GM13976 (cell line): ENCODE data around the gene PIGN.

Experiments used
- DNase-seq: peaks from one replicate; pipeline ENCODE4 v3.0.0; 2012; ENCODE audit warnings: low spot score
- in situ Hi-C: fragments of 300-500 bp; cut with MboI; formaldehyde crosslinking; loops from one replicate; pipeline ENCODE4 v1.12.0; 2022; ENCODE audit warnings: low sequenced_read_pairs, mixed read lengths, inconsistent platforms; ENCODE audit not compliant: unreplicated experiment
- TF ChIP-seq, protein P1 (sequence below): IDR thresholded peaks from 2 replicates; pipeline ENCODE4 v1.5.1; 2012; ENCODE audit warnings: borderline replicate concordance, mild to moderate bottlenecking; ENCODE audit not compliant: insufficient read depth; ENCODE audit errors: extremely low read depth, missing control alignments, control extremely low read depth

Gene PIGN

DNA sequence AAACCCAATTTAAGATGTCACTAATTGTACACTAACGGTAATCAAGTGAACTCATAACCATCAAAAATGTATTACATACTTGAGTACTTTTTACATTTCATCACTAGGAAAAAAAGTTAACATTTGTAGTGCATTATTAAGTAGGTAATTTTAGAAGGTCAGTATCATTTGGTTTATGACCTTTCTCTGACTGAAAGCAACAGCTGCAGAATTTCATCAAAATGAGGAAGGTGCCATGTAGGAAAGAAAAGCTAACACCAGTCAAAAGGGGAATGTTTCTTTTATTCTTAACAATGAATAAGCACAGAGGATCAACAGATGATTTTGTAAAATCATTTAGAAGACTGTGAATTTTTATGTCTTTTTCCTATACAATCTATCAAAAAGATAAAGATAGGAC, 79.0 kb downstream of the PIGN start:
- TF ChIP-seq, protein P1, sequence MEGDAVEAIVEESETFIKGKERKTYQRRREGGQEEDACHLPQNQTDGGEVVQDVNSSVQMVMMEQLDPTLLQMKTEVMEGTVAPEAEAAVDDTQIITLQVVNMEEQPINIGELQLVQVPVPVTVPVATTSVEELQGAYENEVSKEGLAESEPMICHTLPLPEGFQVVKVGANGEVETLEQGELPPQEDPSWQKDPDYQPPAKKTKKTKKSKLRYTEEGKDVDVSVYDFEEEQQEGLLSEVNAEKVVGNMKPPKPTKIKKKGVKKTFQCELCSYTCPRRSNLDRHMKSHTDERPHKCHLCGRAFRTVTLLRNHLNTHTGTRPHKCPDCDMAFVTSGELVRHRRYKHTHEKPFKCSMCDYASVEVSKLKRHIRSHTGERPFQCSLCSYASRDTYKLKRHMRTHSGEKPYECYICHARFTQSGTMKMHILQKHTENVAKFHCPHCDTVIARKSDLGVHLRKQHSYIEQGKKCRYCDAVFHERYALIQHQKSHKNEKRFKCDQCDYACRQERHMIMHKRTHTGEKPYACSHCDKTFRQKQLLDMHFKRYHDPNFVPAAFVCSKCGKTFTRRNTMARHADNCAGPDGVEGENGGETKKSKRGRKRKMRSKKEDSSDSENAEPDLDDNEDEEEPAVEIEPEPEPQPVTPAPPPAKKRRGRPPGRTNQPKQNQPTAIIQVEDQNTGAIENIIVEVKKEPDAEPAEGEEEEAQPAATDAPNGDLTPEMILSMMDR, result no peak
- DNase-seq, result no peak
- in situ Hi-C loops, result no loop called here

DNA sequence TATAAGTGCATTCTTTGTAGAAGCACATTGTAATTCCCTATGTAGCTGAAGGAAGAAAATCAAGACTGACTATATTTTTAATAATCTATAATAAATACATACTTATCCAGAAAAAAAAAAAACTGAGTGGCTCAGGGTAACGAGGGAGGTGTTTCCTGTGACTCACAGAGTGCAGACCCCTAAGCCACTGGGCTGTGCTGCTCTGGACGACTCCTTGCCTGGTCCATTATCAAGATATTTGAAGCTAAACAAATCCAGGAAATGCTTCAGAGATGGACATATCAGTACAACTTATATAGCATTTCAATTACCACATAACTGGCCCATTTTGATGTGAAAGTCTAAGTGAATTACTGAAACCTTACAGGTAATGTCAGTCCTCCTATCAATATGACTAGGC, 80.6 kb downstream of the PIGN start:
- no peak for DNase-seq
- in situ Hi-C loops, result no loop called here

DNA sequence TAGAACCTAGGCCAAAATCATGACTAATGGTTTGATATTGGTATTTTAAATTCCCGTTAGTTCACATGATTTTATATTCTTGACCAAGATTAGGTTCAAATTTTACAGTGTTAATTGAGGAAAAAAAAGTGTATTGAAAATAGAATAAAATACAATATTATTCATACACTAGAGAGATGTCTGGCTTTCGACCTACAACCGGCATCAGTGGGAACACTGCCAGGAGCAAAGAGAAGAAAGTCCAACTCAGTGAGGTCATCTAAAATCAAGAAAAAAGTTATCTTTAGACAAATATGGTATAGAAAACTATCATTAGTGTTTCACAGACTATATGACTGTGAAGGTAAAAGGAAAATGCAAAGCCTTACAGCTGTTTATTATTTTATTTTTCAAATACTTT, 81.5 kb downstream of the PIGN start:
- in situ Hi-C loops, result no loop called here
- TF ChIP-seq, protein P1, result no peak
- DNase-seq, result no peak

More for the DNA sequence above, 80.6 kb downstream of the PIGN start:
- TF ChIP-seq, protein P1, result no peak

DNA sequence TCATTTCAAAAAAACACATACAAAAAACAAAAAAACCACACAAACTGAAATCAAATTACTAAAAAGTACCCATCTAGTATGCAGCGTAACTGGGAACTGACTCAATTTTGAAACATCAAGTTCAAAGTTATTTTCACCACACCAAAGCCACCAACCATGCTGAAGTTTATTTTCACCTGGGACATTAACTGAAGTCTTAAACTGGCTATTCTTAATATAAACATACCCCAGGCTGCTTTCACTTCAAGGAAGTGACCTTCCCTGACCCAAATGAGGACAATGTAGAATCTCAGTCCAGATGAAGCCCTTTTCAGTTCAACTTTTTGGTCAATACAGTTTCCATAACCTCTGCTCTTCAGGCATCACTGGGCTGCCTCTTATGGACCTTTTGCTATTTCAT, 84.6 kb downstream of the PIGN start:
- DNase-seq, result no peak
- in situ Hi-C loops, result no loop called here
- TF ChIP-seq, protein P1, result no peak

DNA sequence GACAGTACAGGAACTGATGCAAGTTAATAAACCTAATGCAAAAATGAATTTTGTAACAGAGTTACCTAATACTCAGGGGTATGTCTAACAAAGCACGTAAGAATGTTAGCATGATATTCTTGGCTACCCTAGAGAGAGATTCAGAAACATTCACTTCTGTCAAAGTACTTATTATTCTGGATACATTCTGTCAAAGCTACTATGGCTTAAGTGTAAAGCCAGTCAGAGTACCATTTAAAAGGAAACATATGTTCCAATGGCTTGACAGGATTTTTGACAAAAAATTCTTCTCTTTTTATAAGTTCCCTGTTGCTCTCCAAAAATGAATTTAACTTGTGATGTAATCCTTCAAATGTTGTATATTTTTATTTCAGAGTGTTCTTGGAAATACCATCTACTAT, 85.5 kb downstream of the PIGN start:
- TF ChIP-seq, protein P1, result no peak
- no peak for DNase-seq
- in situ Hi-C loops, result no loop called here

DNA sequence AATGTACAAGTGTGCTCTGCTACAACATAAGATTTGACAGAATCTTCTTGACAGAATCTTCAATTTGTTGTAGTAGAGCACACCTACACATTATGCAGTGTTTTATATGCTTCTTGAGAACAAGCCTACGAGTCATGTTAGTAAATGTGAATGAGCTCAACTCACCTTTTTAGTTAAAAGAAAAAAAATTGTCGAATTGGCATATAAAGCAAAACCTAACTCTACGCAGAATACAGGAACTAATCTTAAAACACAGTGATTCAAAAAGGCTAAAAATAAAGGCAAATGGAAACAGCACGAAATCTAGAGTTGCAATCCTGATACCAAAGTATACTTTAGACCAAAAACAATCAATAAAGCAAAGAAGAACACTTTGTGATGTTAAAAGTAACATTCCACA, 87.9 kb downstream of the PIGN start:
- in situ Hi-C loops, result no loop called here
- no peak for DNase-seq
- TF ChIP-seq, protein P1, result no peak

DNA sequence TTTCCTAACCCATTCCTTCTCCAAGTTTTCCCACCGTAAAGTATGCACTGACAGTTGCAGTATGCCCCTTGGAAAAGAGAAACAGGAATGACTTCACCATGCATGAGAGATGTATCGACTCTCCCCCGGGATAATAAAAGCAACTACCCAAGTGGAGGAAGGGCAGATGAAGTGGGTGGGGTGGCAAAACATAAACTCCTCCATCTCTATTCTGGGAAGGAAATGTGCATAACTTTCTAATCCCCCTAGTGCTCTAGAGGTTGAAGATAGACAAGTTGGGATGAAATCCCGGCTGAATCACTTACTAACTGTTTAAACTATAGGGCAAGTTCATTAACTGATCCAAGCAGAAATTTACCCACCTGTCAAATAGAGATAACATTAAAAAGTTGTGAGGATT, 89.2 kb downstream of the PIGN start:
- in situ Hi-C loops, result no loop called here

More for the DNA sequence above, 89.2 kb downstream of the PIGN start:
- TF ChIP-seq, protein P1, result no peak
- no peak for DNase-seq
